ENCODE results near the gene COMT.

GRCh38 chr22:19998232-19998951 is 56.8 kb downstream of the COMT start:
- TF ChIP-seq EZH2 (IDR thresholded peaks at IDR 0.05; ENCODE audit: low read depth, unreplicated experiment), result no peak
- TF ChIP-seq CTCF (conservative IDR thresholded peaks at IDR 0.05; ENCODE audit: low read depth in 2 of 2), result no peak
- no peak for TF ChIP-seq JUNB (IDR thresholded peaks at IDR 0.05; ENCODE audit: unreplicated experiment)
- TF ChIP-seq REST (IDR thresholded peaks at IDR 0.05; ENCODE audit: unreplicated experiment), result no peak
- TF ChIP-seq CREB1 (CRISPR knock-in tag; IDR thresholded peaks at IDR 0.05; ENCODE audit: low read depth), result no peak

All from GM23338 (cell line).